Measurements from ENCODE around the gene CGB1. TPM values are rescaled to one million over a fixed set of nuclear protein-coding genes. Genes with fewer than 3 reads are reported as not detected.

Gene CGB1
- total and polyA plus RNA-seq, 9 of the 15 experiments (the other 6 are each of a cell fraction or from before 2014, with no cell fraction given): not detected

DNA sequence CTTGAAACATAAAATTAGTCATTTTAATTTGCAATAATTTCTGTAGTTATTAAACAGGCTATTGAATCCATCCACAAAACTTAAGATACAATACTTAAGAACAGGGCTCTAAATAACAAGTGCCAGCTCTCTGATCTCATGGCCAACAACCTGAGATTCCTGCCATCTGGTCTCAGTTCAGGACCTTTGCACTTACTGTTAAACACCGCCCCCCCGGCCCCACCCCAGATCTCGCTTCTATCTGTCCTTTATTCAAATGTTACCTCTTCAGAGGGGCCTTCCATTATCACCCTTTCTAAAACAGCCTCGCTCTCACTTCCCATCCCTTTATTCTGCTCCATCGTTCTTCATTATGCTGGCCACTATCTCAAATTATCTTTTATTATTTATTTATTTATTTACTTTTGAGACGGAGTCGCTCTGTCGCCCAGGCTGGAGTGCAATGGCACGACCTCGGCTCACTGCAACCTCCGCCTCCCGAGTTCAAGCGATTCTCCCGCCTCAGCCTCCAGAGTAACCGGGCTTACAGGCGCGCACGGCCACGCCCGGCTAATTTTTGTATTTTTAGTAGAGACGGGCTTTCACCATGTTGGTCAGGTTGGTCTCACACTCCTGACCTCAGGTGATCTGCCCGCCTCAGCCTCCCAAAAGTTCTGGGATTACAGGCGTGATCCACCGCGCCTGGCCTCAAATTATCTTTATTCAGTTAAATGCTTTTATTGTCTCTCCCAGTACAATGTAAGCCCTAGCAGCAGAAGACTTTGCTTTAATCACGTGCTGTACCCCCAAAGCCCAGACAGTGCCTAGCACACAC is 47.7 kb upstream of the CGB1 start (continued):
- TF ChIP-seq, protein P1, sequence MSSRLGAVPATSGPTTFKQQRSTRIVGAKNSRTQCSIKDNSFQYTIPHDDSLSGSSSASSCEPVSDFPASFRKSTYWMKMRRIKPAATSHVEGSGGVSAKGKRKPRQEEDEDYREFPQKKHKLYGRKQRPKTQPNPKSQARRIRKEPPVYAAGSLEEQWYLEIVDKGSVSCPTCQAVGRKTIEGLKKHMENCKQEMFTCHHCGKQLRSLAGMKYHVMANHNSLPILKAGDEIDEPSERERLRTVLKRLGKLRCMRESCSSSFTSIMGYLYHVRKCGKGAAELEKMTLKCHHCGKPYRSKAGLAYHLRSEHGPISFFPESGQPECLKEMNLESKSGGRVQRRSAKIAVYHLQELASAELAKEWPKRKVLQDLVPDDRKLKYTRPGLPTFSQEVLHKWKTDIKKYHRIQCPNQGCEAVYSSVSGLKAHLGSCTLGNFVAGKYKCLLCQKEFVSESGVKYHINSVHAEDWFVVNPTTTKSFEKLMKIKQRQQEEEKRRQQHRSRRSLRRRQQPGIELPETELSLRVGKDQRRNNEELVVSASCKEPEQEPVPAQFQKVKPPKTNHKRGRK (tag; IDR thresholded peaks at IDR 0.05): no peak
- TF ChIP-seq, protein P2, sequence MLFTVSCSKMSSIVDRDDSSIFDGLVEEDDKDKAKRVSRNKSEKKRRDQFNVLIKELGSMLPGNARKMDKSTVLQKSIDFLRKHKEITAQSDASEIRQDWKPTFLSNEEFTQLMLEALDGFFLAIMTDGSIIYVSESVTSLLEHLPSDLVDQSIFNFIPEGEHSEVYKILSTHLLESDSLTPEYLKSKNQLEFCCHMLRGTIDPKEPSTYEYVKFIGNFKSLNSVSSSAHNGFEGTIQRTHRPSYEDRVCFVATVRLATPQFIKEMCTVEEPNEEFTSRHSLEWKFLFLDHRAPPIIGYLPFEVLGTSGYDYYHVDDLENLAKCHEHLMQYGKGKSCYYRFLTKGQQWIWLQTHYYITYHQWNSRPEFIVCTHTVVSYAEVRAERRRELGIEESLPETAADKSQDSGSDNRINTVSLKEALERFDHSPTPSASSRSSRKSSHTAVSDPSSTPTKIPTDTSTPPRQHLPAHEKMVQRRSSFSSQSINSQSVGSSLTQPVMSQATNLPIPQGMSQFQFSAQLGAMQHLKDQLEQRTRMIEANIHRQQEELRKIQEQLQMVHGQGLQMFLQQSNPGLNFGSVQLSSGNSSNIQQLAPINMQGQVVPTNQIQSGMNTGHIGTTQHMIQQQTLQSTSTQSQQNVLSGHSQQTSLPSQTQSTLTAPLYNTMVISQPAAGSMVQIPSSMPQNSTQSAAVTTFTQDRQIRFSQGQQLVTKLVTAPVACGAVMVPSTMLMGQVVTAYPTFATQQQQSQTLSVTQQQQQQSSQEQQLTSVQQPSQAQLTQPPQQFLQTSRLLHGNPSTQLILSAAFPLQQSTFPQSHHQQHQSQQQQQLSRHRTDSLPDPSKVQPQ (CRISPR knock-in tag; IDR thresholded peaks at IDR 0.05; ENCODE audit: borderline replicate concordance): no peak
- TF ChIP-seq ZNF184 (CRISPR knock-in tag; IDR thresholded peaks at IDR 0.05) (no peak), RERE (CRISPR knock-in tag; IDR thresholded peaks at IDR 0.05; ENCODE audit: borderline replicate concordance) (no peak), MIER1 (IDR thresholded peaks at IDR 0.05; ENCODE audit: low read depth) (0 out of 2 replicates have a peak, but pooled peaks have one; percentile 43), ZZZ3 (IDR thresholded peaks at IDR 0.05) (no peak; the same call in none of the 2 replicates), DACH1 (IDR thresholded peaks at IDR 0.05; ENCODE audit: partially characterized antibody) (no peak), HOMEZ (CRISPR knock-in tag; IDR thresholded peaks at IDR 0.05) (no peak), TAF7 (tag; IDR thresholded peaks at IDR 0.05) (0 out of 2 replicates have a peak, but pooled peaks have one; percentile 28), NCOA4 (IDR thresholded peaks at IDR 0.05; ENCODE audit: partially characterized antibody) (no peak), ZBTB8A (IDR thresholded peaks at IDR 0.05; ENCODE audit: partially characterized antibody) (no peak), PYGO2 (tag; IDR thresholded peaks at IDR 0.05) (no peak)
- TF ChIP-seq, protein P3, sequence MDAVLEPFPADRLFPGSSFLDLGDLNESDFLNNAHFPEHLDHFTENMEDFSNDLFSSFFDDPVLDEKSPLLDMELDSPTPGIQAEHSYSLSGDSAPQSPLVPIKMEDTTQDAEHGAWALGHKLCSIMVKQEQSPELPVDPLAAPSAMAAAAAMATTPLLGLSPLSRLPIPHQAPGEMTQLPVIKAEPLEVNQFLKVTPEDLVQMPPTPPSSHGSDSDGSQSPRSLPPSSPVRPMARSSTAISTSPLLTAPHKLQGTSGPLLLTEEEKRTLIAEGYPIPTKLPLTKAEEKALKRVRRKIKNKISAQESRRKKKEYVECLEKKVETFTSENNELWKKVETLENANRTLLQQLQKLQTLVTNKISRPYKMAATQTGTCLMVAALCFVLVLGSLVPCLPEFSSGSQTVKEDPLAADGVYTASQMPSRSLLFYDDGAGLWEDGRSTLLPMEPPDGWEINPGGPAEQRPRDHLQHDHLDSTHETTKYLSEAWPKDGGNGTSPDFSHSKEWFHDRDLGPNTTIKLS (IDR thresholded peaks at IDR 0.05; ENCODE audit: borderline replicate concordance, low read depth): no peak

All from K562 (cell line).